HG02884 (cell line): Measurements from ENCODE around the gene CFLAR.
"Not testable (repeated sequence)": the region's sequence is repeated elsewhere in the genome, so short reads cannot be mapped to it uniquely, and the experiment has no call there.

Experiments
- ATAC-seq: cut with Tn5 transposase; IDR thresholded peaks from one replicate; pipeline ENCODE4 v1.9.1; 2021; ENCODE audit warnings: mild to moderate bottlenecking, moderate library complexity; ENCODE audit not compliant: unreplicated experiment

The CFLAR gene

GRCh38 chr2:201174687-201175086 lies 58.7 kb downstream of the CFLAR start:
- no peak for ATAC-seq

DNA sequence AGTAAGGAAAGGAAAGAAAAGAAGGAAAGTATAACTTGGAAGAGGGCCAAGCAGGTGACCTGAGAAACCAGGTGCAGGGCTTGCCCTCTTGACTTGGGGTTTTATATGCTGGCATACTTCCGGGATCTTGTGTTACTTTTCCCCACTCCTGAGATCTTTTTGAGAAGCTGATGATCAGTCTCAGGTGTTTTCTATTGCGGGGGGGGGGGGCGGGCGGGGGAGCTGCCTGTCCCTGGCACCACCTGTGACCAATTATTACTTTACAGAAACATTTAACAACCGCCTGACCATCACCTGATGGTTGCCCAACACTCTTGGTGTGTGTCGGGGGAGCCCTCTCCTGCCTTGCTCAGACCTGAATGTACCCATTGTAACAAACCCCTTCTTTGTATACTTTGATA lies 60.1 kb downstream of the CFLAR start:
- ATAC-seq: no peak

DNA sequence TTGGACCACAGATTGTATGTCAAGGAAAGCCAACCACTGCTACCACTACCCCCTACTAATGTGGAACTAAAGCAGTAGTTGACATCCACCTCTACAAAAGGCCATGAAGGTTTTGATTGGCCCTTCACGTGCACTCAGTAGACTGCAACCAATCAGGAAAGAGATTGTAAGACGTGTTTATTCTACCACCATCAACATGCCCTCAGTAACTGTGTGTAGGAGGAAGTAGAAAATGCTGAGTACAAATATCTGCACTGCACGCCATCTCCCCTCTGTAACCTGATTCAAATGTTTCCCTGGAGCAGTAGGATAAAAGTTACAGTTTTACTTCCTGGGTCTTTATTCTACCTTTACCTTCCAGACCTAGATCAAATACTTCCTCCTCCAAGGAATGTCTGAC lies 64.0 kb downstream of the CFLAR start:
- ATAC-seq: no peak

GRCh38 chr2:201182650-201183364 lies 66.8 kb downstream of the CFLAR start, which contains the start of gene CASP10:
TSS of gene CASP10 (plus strand) at chr2:201183141. CDS start at chr2:201185778, 2,637 bp downstream.
- ATAC-seq: peak; percentile 65

- no peak for ATAC-seq
These were observed 67.4 kb downstream of the CFLAR start for GRCh38 chr2:201183365-201183727.

- ATAC-seq: not testable (repeated sequence)
These were observed 67.9 kb downstream of the CFLAR start for GRCh38 chr2:201183835-201184234.

DNA sequence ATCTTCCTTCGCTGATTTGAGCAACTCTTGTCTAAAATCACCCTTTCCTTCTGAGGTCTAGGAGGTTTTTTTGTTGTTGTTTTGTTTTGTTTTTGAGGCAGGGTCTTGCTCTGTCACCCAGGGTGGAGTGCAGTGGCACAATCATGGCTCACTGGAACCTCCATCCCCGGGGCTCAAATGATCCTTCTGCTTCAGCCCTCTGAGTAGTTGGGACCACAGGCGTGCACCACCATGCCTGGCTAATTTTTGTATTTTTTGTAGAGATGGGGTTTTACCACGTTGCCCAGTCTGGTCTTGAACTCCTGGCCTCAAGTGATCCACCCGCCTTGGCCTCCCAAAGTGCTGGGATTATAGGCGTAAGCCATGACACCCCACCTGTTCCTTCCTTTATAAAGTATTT lies 68.3 kb downstream of the CFLAR start:
- ATAC-seq: not testable (repeated sequence)

DNA sequence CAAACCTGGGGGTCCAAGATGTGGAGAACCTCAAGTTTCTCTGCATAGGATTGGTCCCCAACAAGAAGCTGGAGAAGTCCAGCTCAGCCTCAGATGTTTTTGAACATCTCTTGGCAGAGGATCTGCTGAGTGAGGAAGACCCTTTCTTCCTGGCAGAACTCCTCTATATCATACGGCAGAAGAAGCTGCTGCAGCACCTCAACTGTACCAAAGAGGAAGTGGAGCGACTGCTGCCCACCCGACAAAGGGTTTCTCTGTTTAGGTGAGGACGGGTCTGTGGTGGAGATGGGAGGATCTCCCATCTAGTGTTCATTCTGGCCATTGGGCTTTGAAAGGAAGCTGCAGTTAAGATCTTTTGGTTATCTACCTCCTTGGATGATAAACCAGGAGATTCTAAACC lies 69.9 kb downstream of the CFLAR start:
- no peak for ATAC-seq

DNA sequence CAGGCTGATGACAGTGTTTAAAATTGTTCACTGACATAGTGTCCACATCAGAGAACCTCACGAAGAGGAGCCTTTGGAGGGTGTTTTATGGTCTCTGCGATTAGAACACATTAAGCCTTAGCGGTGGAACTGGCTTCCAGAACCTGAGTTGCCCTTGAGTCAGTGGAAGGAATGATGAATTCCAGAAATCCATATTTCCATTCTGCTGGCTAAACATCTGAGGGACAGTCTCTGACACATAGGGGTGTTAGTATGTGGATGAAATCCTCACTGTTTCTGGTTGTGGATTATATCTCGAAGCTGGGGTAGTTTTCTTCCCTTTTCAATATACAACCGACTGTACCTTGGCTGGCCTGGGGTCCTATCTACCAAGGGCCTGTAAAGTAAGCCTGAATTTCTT lies 71.0 kb downstream of the CFLAR start:
- no peak for ATAC-seq

- ATAC-seq: no peak
These were observed 72.5 kb downstream of the CFLAR start for GRCh38 chr2:201188449-201188848.

- peak; percentile 61 for ATAC-seq
These were observed 75.3 kb downstream of the CFLAR start for GRCh38 chr2:201191132-201191875.

- peak; percentile 86 for ATAC-seq
These were observed 78.1 kb downstream of the CFLAR start for GRCh38 chr2:201194097-201194496.

DNA sequence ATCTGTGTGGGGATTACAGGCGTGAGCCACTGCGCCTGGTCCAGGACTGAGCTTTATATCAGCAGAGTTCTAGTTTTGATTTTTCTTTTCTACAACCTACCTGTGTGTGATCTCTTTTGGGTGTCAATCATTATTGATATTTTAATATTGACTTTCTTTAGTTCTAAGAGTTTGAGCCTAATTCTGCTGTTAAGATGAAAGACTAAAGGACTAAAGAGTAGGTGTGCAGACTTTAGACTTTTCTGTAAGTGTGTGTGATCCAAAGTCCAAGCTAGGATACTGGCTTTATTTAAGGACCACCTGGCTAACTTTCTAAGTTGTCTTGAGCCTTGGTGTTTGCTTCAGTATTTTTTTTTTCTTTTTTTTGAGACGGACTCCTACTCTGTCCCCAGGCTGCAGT lies 79.4 kb downstream of the CFLAR start:
- ATAC-seq: no peak

DNA sequence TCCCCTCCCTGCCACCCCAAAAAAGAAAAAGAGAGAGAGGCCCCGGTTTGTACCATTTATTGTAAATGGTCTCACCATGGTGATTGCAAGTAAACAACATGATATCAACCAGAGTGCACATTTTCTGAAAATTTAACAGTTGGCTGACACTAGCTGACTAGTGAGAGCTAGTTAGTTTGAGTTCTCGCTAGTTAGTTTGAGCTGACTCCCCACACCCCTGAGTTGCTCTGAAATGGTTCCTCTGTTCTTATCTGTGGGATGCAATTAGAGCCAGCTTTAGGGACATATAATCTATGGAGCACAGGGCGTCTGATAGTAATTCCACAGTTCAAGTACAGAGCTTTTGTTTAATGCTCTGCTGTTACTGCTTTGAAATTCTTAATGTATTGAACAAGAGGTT lies 80.0 kb downstream of the CFLAR start:
- ATAC-seq: no peak

GRCh38 chr2:201196803-201197202 lies 80.8 kb downstream of the CFLAR start:
- ATAC-seq: no peak

DNA sequence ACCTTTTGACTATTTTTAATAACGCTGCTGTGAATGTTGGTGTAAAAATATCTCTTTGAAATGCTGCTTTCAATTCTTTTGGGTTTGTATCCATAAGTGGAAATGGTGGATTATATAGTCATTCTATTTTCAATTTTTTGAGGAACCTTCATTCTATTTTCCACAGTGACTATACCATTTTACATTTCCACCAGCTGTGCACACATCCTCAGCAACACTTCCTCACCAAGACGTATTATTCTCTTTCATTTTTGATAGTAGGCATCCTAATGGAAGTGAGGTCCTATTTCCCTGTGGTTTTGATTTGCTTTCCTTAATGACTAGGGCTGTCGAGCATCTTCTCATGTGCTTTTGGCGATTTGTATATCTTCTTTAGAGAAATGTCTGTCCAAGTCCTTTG lies 81.8 kb downstream of the CFLAR start:
- no peak for ATAC-seq

DNA sequence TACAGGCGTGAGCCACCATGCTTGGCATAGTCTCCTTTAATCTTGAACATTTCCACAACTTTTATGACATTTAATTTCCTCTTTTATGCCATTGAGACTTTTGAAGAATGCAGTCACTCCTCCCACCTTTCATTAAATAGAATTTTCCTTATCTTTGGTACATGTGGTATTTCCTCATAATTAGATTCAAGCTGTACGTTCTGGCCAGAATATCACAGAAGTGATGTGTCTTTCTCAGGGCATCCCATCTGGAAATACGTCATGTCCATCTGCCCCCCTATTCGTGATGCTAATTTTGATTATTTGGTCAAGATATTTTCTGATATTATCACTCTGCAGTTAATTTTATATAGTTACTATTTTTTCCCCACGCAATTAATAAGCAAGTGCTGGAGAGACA lies 83.9 kb downstream of the CFLAR start:
- no peak for ATAC-seq

DNA sequence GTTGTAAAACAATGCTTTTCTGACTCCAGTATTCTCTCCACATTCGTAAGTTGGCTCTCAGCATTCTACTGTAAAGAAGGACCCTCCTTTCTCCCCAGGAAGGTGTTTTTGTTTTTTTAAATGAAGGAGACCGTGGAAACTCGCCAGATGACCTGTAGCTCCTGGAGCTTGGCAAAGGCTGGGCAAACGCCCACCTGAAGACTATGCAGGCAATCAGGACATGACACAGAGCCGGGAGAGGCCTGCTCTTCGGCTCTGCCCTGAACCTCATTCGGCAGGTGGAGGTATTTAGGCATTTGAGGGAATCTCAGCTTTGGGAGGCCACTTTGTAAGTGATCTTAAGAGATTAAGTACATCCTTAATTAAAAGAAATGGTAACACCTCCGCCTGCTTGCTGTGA lies 84.4 kb downstream of the CFLAR start:
- ATAC-seq: no peak

DNA sequence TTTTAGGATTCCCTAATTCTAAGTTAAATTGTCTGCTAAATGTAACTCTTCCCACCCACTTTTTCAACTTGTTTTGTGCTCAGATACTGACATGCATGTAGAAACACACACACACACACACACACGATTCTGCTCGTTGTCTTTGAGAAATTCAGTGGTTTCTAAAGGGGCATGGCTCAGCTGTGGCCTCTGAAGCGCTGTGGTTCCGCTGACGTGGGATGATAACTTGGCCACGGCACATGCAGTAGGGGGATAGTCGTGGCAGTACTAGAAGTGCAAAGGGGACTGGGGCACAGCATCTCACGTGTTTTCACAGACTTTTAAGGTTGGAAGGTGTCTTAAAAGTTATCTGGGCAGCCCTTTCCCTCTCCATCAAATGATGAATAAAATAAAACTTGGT lies 85.4 kb downstream of the CFLAR start:
- no peak for ATAC-seq

DNA sequence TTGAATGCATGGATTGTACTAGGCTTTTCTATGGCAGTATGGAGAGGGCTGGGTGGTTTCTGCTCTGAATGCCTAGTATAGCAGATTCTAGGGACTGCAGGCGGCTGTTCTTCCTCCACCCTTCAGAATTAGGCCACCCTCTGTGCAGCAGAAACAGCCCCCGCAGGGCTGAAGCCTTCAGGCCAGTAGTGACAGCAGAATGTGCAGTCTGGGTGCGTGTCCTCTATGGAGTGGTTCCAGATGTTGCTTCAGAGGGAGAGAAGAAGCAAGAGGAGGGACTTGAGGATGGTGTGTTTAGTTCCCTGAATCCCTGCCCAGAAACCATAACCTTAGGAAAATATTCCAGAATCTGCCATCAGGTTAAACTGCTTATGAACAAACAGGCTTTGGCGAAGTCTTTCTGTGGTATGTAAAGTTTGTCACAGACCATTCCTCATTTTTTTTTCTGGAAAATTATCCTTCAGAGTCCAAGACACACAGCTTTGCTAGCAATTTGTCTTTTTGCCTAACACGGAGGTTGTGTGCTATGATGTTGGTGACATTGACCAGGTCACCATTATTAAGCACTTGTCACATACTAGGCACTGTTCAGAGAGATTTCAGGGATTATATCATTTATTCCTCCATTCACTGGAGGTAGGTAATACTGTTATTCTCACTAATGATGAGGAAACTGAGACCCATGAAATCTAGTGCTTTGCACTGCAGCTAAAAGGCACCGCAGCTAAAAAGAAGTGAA lies 88.1 kb downstream of the CFLAR start:
- no peak for ATAC-seq

DNA sequence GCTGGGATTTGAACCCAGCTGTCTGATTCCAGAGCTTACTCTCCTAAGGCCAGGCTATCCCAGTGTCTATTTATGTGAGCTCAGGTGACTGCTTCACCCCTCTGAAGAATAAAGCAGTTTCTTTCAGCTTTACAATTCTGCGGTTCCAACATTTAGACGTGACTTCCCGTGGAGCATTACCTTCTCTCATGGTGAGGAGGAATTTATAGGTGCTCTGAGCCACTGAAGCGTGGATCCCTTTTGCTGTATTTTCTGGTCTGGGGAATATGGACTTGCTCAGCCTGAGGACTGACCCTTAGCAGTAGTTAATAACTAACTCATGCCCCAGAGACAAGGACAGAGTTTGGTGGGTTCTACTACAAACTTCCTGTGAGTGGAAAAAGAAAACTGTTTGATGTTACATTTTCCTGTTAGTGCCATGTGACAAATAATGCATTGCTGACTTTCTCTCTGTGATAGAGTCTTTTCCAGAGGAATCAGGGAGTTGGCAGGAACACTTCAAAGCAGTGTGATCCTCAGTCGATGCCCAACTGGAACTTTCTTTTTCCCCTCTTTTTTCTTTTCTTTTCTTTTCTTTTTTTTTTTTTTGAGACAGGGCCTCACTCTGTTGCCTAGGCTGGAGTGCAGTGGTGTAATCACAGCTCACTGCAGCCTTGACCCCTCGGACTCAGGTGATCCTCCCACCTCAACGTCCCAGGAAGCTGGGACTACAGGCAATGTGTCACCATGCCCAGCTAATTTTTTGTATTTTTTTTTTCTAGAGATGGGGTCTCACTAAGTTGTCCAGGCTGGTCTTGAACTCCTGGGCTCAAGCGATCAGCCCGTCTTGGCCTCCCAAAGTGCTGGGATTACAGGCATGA lies 88.9 kb downstream of the CFLAR start:
- ATAC-seq: no peak
